A673 (cell line): Measurements from ENCODE around the gene PLIN4. TPM values are rescaled to one million over a fixed set of nuclear protein-coding genes. Genes with fewer than 3 reads are reported as not detected.

Experiments used
- BruUV-seq: library from RNA; stranded (reverse); fragments of 400-500 nt; replicated peaks from 2 replicates; lab custom pipeline; 2021; lab: Mats Ljungman, UMichigan
- CTCF ChIA-PET: fragments of 300-600 bp; sonication (Branson Sonifier 250); formaldehyde crosslinking; loops from one replicate; lab custom pipeline; 2022; ENCODE audit warnings: antibody characterized with exemption; lab: Charles Lee
- POLR2A ChIA-PET: fragments of 300-600 bp; sonication (Branson Sonifier 250); formaldehyde crosslinking; loops from one replicate; lab custom pipeline; 2022; ENCODE audit warnings: antibody characterized with exemption; ENCODE audit not compliant: low non-redundant PET; lab: Charles Lee
- DNase-seq: peaks from one replicate; pipeline ENCODE4 v3.0.0-alpha.2; 2015; ENCODE audit warnings: low spot score
- H3K27ac ChIP-seq: fragments of 200-600 bp; sonication (generic); 2 replicates; pipeline ENCODE4 v1.5.1; 2016; ENCODE audit warnings: mixed run types, low read depth, mild to moderate bottlenecking, mixed read lengths, antibody characterized with exemption, low read length; ENCODE audit not compliant: poor library complexity, severe bottlenecking
- H3K27me3 ChIP-seq: fragments of 200-600 bp; sonication (generic); replicated peaks from 2 replicates; pipeline ENCODE4 v1.6.1; 2017; ENCODE audit warnings: mixed run types, low read depth, mild to moderate bottlenecking, mixed read lengths, antibody characterized with exemption, low read length; ENCODE audit not compliant: insufficient read depth, poor library complexity
- H3K36me3 ChIP-seq: fragments of 200-600 bp; sonication (generic); 2 replicates; pipeline ENCODE4 v1.6.1; 2016; ENCODE audit warnings: mixed run types, mild to moderate bottlenecking, mixed read lengths, antibody characterized with exemption, low read length; ENCODE audit not compliant: insufficient read depth, poor library complexity, severe bottlenecking
- H3K4me1 ChIP-seq: fragments of 200-600 bp; sonication (generic); 2 replicates; pipeline ENCODE4 v1.6.1; 2017; ENCODE audit warnings: mixed run types, mild to moderate bottlenecking, mixed read lengths, antibody characterized with exemption, low read length; ENCODE audit not compliant: insufficient read depth, poor library complexity, severe bottlenecking
- H3K4me3 ChIP-seq: fragments of 200-600 bp; sonication (generic); 2 replicates; pipeline ENCODE4 v1.5.1; 2016; ENCODE audit warnings: low read depth, mixed run types, mild to moderate bottlenecking, mixed read lengths, low read length; ENCODE audit not compliant: poor library complexity, severe bottlenecking
- H3K9me3 ChIP-seq: fragments of 200-600 bp; sonication (generic); 2 replicates; pipeline ENCODE4 v1.6.1; 2016; ENCODE audit warnings: mixed run types, low read depth, mild to moderate bottlenecking, mixed read lengths, antibody characterized with exemption, low read length; ENCODE audit not compliant: poor library complexity, severe bottlenecking
- CTCF ChIP-seq: fragments of 300-800, 200-600 bp; sonication (generic); conservative IDR thresholded peaks from 2 replicates; pipeline ENCODE4 v1.5.1; 2017; ENCODE audit warnings: low read depth, mild to moderate bottlenecking, antibody characterized with exemption, low read length, moderate library complexity, mixed read lengths
- EZH2 ChIP-seq: fragments of 200-600 bp; sonication (generic); IDR thresholded peaks from 2 replicates; pipeline ENCODE4 v1.6.1; 2017; ENCODE audit warnings: borderline replicate concordance, low read depth, mild to moderate bottlenecking, mixed read lengths, antibody characterized with exemption, low read length; ENCODE audit not compliant: poor library complexity, severe bottlenecking
- intact Hi-C: fragments of 100-400 bp; cut with micrococcal nuclease; formaldehyde crosslinking; loops from one replicate; pipeline ENCODE4 v1.10.0; 2022; ENCODE audit not compliant: unreplicated experiment
- total RNA-seq: library from RNA; stranded (reverse); gene quantifications from 2 replicates; pipeline ENCODE4 v1.2.3, GENCODE V29; 2021

Gene PLIN4
- total RNA-seq, 1 experiment from 2014 or later: 1.0 TPM

DNA sequence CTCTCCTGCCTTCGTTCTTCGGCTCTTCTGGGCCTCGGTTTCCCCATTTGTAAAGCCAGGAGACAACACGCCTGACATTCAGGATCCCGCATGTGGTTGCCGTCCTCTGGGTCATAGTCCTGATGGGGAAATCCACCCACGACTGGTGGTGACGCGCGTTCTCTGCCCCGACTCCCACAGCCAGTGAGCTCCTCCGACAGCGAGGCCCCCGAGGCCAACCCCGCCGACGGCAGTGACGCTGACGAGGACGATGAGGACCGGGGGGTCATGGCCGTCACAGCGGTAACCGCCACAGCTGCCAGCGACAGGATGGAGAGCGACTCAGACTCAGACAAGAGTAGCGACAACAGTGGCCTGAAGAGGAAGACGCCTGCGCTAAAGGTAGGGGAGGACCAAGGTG lies 29.8 kb downstream of the PLIN4 start:
- no peaks in the 10 kb centered on the region for H3K4me1 ChIP-seq
- H3K27me3 ChIP-seq: no peaks in the 10 kb centered on the region
- no peak overlapping the region for H3K27ac ChIP-seq
- ChIA-PET CTCF (no interaction called here), POLR2A (no interaction called here)
- H3K4me3 ChIP-seq: no peak overlapping the region
- H3K9me3 ChIP-seq: no peaks in the 10 kb centered on the region
- peaks cover 18% of the 10 kb centered on the region for H3K36me3 ChIP-seq
- BruUV-seq: no TSS peak
- DNase-seq: no peak
- TF ChIP-seq EZH2 (no peak), CTCF (no peak)
- intact Hi-C loops: no loop called here

- DNase-seq: no peak
These were observed 30.7 kb downstream of the PLIN4 start for GRCh38 chr19:4487572-4487971.

DNA sequence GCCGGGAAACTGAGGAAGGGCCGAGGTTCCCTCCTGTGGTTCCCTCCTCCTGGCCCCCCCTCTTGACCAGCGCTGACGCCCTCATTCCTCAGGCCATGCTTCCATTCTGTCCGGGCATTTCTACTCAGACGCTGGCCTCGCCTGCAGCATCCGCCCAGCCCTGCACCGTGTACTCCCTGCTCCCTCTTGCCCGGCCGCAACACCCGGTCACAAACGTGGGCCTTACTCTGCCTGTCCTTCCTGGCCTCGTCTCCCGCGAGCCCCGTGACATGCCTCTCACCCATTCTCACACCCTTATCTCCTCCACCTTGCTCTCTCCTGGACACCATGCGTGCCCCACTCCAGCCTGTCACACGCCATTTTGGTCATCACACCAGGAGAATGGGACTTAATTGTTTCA lies 34.9 kb downstream of the PLIN4 start:
- Histone ChIP-seq H3K4me3 (no peak overlapping the region), H3K9me3 (no peaks in the 10 kb centered on the region), H3K27ac (no peak overlapping the region), H3K27me3 (no peaks in the 10 kb centered on the region), H3K4me1 (no peaks in the 10 kb centered on the region), H3K36me3 (peaks cover 15% of the 10 kb centered on the region)
- no TSS peak for BruUV-seq
- no peak for DNase-seq
- CTCF ChIA-PET: no interaction called here
- TF ChIP-seq CTCF: no peak
- intact Hi-C loops: no loop called here
- POLR2A ChIA-PET: no interaction called here

More at GRCh38 chr19:4487572-4487971, 30.7 kb downstream of the PLIN4 start:
- H3K36me3 ChIP-seq: peaks cover 14% of the 10 kb centered on the region
- ChIA-PET CTCF (no interaction called here), POLR2A (no interaction called here)
- no peak overlapping the region for H3K27ac ChIP-seq
- H3K4me1 ChIP-seq: no peaks in the 10 kb centered on the region
- BruUV-seq: no TSS peak
- TF ChIP-seq EZH2 (no peak), CTCF (no peak)
- H3K27me3 ChIP-seq: no peaks in the 10 kb centered on the region
- H3K9me3 ChIP-seq: no peaks in the 10 kb centered on the region
- no peak overlapping the region for H3K4me3 ChIP-seq
- intact Hi-C loops: no loop called here
